NCI-H524 treated with DMSO at 0.1 percent for 48 hours (cell line): ENCODE measurements around the gene KMT5B.

Source experiments
- DNase-seq: peaks from one replicate; lab custom pipeline; 2025; lab: John Stamatoyannopoulos, UW

KMT5B gene

DNA sequence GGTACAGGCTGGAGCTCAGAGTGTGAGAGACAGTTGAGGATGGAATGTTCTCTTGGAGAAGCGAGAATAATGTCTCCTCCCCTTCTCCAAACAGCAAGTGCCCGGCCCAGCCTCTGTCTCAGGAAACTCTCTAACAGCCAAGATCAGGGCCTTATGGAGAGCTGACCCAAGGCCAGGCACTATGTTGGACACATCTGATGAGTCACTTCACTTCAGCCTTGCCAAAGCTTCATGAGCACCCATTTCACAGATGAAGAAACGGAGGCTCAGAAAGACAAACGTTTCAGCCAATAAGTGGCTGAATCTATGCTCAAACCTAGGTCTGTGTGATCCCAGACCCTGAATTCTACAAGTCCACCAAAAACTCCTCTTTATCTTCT is 69.8 kb downstream of the KMT5B start:
- DNase-seq = no peak

DNA sequence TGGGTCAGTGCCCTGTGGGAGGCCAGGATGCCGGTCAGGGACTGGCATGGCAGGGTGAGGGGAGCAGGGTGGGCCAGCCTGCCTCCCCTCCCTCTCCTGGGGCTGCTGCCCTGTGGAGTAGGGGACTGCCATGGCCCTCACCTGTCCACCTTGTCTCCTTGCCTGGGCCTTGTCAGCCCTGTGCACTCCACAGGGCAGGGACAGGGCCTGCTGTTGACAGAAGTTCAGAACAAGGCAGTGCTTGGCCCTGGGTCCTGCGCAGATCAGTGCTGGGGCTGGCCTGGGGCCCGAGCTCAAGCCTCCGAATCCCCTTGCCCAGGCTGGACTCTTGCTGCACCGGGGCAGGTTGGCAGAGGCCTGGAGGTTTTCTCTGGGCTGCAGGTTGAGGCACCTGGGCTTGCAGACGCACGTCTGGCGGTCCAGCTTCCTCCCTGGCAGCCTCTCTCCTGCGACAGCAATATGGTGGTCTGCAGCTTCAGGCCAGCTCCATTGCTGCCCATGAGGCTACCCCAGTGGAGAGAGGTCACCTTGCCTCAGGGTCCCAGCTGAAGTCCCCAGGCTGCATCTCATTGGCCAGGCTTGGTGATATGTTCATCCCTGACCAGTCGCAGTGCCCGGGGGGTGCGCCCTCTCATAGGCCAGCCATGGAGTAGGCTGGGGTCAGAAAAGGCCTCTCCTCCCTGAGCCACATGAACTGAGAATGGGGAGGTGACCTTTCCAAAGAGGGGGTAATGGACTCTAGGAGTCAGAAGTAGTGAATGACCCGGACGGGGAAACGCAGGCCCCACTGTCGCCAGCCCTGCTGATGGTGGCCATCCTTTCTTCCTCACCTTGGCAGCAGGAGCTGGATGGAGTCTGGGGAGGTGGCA is 70.4 kb downstream of the KMT5B start:
- DNase-seq = no peak

DNA sequence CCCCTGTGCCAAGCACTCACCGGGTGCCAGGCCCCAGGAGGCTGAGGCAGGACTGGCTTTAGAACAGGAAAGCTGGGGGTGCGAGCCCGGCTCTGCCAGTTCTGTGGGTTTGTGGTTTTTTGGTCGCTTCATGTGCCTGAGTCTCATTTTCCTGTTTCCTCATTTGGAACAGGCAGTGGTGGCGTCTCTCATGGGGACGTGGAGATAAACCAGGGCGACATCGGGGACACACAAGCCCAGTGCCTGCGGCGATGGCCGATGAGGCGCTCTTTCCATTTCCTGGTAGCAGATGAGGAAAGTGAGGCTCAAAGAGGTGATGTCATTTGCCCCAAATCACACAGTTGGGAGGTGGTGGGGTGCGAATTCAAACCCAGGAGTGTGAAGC is 71.1 kb downstream of the KMT5B start:
- no peak for DNase-seq

DNA sequence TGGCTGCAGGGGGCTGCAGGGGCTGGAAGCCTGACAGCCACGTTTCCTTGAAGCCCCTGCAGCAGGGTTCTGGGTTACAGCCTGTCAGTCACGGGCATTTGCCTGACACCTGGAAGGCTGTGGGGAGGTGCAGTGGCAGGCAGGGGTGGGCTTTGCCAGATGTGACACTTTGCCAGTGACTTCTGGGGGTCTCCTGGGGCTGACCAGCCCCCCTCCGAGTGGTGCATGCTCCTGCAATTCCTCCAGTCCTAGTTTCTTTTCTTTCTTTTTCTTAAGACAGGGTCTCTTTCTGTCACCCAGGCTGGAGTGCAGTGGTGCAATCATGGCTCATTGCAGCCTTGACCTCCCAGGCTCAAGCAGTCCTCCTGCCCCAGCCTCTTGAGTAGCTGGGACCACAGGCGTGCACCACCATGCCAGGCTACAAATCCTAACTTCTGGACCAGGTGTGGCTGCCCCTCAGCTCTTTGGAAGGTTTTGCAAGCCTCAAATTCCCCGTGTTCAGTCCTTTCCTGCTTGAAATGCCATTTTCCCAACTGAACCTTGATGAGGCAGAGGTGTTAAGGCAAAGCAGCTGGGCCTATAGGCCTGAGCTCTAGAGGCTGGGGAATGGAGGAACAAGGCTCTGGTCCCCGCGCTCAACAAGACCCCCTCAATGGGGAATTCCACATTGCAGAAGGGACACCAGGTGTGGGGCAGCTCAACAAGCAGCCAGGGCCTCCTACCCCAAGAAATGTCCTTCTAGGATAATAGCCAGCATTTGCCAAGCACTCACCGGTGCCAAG is 71.7 kb downstream of the KMT5B start:
- no peak for DNase-seq

DNA sequence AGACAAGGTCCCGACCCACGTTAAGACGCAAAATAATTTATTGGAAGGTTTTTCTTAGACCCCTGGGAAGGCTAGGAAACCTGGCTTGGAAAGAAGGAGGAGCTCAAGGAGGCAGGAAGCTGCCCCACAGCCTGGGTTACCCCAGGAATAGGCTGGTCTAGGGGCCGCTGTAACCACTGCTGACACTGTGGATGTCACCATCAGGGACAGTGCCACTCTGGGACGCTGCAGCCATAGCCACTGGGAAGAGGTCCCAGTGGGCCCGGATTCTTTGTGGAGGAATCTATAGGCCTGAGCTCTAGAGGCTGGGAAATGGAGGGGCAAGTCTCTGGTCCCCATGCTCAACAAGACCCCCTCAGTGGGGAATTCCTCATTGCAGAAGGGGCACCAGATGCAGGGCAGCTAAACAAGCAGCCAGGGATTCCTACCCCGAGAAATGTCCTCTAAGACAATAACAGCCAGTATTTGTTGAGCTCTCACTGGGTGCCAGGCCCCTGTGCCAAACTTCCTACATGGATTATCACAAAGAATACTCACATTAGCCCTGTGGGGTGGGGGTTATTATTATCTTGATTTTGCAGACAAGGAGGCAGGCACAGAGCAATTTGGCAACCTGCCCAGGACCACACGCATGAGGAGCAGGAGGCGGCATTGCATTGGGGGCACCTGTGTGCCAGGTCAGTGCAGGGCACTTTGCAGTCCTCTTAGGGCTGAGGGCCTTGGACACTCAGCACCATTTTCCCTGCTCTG is 72.4 kb downstream of the KMT5B start:
- no peak for DNase-seq

DNA sequence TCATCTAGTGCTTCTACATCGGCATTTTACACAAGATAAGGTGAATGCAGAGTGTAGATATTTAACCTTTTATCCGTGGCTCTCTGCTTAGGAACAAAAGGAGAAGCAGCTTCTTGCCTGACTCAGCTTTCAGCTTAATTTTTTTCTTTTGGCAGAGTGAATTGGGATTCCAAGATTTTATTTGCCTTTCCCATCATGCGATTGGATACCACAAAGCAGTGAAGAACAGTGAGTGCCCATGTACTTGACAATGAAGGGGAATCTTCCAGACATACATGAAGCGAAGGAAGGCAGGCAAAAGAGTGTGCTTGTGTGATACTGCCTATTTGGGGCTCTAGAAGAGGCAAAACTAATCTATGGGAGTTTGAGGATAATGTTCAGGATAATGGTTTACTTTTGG is 74.9 kb downstream of the KMT5B start:
- DNase-seq = no peak

DNA sequence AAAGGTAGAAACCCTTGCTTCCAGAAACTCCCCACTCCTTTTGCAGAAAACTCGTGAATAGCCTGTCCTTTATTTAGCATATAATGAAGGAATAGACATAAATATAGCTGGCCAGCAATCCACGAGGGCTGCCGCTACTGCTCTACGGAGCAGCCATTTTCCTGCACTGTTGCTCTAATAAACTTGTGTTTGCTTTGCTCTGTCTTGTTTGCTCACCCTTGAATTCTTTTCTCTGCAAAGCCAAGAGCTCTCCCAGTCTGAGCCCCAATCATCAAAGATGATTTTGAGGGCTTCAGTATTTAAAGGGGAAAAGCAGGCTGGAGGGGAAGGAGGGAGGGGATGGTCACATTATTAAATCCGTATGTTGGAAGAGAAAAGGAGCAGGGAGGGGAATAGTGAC is 75.3 kb downstream of the KMT5B start:
- no peak for DNase-seq

DNA sequence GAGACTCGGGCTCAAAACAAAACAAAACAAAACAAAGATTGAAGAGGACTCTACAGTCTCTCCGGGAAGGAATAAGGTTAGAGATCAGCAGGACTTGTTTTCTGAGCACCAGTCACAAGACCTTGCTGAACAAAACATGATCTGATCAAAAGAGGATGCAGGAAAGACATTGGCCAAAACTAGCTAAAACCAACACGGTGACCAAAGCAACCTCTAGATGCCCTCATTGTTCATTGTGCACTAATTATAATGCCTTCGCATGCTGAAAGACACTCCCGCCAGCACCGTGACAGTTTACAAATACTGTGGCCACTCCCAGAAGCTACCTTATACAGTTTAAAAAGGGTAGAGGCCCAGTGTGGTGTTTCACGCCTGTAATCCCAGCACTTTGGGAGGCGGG is 76.2 kb downstream of the KMT5B start:
- no peak for DNase-seq

DNA sequence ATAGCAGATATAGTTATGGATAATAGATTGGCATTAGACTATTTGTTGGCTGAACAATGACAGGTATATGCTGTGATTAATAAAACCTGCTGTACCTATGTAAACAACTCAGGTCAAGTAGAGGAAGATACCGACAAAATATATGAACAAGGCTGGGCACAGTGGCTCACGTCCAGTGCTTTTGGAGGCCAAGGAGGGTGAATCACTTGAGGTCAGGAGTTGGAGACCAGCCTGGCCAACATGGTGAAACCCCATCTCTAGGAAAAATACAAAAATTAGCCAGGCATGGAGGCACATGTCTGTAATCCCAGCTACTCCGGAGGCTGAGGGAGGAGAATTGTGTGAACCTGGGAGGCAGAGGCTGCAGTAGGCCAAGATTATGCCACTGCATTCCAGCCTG is 77.9 kb downstream of the KMT5B start:
- no peak for DNase-seq

DNA sequence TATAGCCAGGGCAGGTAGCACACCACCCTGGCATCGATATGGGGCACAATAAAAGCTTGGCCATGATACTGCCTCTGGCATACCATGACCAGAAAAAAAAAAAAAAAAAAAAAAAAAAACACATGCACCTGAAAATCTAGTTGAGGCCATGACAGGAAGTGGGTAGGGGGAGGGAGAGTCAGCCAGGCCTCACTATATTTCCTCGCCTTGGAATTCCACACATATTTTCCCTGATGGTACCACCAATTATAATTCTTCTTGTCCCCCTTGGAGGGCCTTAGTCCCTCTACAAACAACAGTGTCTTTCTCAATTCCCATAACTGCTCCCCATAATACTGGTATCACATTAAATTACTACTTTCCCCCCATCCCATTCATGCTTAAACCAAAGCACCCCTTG is 79.3 kb downstream of the KMT5B start:
- no peak for DNase-seq

DNA sequence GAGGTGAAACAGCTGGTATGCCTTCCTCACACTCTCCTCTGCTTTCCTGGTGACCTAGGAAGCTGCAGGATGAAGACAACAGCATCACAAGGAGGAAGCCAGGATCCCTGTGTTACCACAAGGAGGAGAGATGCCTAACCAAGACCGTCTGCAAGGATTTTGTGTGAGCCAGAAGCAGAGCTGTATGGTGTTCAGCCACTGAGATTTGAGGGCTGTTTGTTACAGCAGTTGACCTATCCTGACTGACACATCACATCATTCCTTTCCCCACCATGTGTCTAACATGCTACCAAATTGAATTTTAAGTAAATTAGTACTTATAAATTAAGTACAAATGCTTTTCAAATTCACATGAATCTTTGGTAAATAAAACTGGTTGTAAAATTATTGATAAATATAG is 83.0 kb downstream of the KMT5B start:
- DNase-seq = no peak

DNA sequence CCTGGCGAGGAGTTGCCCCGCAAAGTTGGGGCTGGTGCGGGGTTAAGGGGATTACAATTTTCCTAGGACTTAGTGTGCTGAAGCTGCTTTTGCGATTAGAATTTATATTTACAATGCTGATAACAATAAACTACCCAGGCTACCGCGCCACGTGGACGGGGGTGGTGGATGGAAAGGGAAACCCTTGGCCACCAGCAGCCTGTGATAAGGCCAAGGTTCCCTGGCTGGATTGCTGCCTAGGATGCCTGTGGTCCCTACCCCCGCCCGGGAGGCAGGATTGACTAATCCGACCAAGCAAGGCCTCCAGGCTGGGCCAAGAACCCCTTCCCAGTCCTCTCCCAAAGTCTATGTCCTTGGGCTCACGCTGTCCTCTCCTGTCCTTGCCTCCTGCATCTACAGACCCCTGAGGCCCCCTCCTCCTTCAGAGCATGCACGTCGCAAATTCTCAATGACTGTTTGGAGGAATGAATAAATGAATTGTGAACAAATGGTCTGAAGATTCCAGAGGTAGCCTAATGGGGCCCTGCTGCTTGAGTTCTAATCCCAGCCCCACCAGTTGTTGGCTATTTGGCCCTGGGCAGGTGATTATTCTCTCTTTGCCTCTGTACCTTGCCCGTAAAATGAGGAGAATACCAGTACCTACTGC is 84.3 kb downstream of the KMT5B start:
- no peak for DNase-seq

DNA sequence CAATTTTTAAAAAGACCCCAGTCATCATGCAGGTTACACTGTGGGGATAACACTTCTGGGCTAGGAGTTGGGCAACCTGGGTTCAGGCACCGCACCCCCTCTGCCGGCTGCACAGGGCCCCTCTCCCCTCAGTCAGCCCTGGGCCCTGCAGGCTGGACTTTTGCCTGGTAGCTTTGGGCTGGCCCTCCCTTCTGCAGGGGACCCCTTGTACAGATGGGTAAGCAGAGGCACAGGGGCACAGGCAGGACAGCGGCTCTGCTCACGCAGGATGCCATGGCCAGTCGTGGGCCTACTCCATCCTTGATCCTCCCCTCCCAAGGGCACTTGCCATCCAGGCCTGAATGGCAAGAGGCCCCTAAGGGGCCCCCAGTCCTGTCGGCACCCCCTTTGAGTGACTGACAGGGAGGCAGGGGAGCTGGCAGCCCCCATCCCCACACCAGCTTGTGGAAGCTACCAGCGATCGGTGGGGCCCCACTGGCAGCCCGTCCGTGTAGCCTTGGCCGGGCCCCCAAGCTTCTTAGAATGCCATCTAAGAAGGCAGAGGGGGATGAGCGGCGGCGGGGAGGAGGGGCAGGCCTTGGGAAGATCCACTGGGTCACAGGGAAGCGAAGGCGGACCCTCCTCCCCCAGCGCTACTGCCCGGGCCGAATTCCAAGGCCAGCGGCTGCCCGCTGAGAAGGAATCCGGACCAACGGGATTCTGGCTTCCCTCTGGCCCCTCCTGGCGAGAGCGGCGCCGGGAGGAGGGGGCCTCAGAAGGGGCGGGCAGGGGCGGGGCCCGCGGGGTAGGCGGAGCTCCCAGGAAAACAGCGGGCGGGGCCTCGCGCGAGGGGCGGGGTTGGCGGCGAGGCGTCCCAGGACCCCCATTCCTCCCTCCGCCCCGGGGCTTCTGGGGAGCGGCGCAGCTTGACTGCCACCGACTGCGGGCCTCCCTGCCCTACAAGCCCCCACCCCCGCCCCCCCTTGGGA is 85.1 kb downstream of the KMT5B start:
- no peak for DNase-seq

DNA sequence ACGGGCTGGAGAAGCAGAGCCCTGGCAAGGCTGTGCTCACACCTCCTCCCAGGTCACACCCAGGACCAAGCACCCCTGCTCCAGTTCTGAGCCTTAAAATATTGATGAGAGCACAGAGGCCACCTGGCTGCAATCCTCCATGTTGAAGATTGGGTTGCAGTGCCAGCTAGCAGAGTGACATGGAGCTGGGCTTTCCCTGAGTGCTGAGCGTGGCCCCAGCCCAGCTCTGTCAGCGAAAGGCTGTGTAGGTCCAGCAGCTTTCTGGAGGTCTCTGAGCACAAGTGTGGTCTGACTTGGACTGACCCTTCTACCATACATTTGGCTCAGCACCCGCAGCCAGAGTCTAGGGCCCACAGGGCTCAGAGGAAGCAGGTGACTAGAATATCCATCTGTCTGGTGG is 87.9 kb downstream of the KMT5B start:
- no peak for DNase-seq

DNA sequence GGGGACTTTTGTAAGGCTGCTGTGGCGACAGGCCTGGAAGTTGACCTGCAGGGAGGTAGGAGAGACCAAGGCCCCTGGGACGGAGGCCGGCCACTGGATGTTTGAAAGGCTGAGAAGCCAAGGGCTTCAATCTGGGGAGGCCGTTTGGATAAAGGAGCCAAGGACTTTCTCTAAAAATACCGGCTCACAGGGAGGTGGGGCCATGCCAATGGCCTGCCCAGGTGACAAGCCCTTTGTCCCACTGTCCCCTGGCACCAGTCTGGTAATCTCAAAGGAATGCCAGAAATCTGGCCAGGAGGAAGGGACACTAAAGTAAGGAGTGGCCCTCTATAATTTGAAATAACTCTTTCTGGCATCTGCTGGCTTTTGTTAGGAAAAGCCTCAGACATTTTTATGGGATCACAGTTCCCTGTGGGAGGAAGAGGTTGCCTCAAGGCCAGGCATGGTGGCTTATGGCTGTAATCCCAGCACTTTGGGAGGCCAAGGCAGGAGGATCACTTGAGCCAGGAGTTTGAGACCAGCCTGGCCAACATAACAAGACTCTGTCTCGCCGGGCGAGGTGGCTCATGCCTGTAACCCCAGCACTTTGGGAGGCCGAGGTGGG is 90.1 kb downstream of the KMT5B start:
- no peak for DNase-seq

DNA sequence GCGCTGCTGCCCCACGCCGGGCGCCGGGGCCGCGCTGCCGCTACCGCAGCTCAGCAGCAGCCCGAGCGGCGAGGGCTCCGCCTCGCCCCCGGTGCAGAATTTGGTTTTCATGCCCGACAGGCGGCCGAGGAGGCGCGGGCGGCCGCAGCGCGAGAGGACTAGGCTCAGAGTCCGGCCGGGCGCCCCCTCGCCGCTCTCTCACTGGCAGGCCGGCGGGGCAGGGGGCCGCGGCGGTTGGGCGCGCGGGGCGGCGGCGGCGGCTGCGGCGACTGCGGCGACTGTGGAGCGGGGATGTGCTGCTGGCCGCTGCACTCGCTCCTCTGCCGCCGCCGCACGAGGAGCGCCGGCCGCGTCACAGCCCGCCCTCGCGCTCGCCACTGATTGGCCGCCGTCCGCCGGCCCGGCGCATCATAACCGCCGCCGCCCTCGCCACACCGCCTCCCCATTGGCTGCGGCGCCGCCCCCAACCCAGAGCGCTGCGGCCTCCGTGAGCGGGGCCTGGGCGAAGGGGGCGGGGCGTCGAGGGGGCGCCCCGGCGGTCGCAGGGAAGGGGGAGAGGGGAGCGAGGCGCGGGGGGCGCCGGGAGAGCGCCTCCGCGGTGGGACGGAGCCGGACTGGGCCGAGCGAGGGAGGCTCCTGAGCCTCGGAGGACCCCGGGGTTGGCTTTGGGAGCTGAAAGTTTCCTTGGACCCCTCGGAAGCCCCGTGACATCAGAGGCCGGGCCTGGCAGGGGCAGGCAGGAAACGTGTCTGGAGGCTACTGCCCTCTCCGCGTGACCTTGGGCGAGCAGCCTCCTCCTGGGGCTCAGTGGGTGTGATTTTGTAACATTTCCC is 91.8 kb downstream of the KMT5B start, which contains the start of gene CHKA:
CHKA (minus strand) TSS at position 322 of the 833 bp plus-strand sequence; CDS start at position 111, 211 bp downstream.
- DNase-seq = no peak

DNA sequence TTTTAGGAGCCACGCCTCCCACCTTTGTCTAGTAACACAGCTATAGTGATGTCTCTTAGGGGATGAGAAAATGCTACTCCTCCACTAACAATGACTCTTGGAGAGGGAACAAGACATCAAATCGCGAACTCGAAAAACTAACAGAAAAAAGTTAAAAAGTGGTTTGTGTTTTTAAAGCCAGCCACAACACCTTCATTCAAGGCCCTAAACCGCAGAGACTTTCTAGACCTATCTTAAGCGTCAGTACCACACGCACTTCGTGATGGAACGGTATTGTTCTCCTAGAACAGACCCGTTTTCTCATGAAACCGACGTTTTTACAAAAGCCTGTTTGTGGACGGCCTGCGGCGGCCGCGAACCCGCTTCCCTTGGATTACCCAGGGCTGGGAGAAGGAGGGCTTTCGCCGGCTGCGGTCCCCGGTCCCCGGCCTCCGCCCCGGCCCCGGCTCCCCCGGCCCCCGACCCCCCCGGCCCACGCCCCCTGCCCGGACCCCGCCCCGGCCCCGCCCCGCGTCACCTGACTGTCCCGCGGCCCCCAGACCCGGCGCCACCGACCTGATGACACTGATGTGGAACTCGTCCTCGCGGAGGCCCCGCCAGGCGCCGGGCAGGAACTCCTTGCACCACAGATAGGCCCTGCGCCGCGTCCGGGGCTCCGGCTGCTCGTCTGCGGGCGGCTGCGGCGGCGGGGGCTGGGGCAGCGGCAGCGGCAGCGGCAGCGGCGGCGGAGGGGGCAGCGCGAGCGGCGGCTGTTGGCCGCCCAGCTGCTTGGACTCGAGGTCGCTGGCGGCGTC is 92.6 kb downstream of the KMT5B start:
- no peak for DNase-seq

DNA sequence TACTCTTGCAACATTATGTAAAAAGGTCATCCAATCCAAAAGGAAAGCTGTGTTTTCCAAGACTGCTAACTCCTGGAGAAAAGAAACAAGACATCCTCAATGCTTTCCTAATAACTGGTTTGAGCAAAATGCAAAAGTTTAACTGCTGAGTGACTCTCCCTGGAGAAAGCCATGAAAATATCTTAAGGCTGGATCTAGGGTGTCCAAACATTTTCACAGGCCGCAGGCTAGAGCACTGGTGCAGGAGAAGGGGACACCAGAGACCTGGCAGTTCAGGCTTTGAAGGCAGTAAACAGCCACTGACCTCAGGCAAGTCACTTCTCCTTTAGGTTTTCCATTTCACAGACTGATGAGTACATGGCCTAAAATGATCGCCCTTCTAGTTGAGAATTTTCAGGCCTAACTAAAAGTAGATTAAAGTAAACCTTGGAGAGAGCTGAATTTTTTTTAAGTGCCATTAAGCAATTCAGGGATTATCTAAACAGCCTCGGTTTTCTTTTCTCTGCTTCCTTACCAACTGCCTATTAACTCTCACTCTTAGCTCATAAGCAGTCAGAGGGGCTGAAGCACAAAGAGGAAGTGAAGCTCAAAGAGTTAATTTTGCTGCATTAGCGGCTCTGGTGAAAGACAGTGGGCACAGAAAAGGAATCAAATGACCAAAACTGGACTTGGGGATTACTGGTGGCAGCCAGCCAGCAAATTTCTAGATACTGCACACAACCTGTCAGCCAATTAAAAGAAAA is 94.2 kb downstream of the KMT5B start:
- DNase-seq = no peak
